HepG2 (cell line): ENCODE measurements around the gene RPH3AL.

Source experiments
- AGO2 ChIP-seq: fragments of 200-400 bp; formaldehyde crosslinking; optimal IDR thresholded peaks from 2 replicates; pipeline ENCODE3; 2017; ENCODE audit warnings: mild to moderate bottlenecking, low read depth, low read length, moderate library complexity
- CCDC6 ChIP-seq: sonication (generic); formaldehyde crosslinking; IDR thresholded peaks from 2 replicates; pipeline ENCODE4 v1.8.1; 2022; ENCODE audit warnings: mild to moderate bottlenecking, missing genetic modification reagents, moderate library complexity
- GABPB1 ChIP-seq: IDR thresholded peaks from 2 replicates; pipeline ENCODE4 v1.6.1; 2016; ENCODE audit warnings: mild to moderate bottlenecking, missing genetic modification reagents, moderate library complexity, missing compliant biosample characterization
- PHF20 ChIP-seq: sonication (generic); formaldehyde crosslinking; IDR thresholded peaks from 2 replicates; pipeline ENCODE4 v1.5.0; 2020; ENCODE audit warnings: mild to moderate bottlenecking, missing genetic modification reagents
- SIN3A ChIP-seq: IDR thresholded peaks from 2 replicates; pipeline ENCODE4 v1.6.1; 2011; ENCODE audit warnings: low read depth, mild to moderate bottlenecking, control low read depth, low read length, borderline replicate concordance
- SP5 ChIP-seq: IDR thresholded peaks from 2 replicates; pipeline ENCODE4 v1.6.1; 2016; ENCODE audit warnings: low read depth, borderline replicate concordance
- ZNF530 ChIP-seq: sonication (generic); formaldehyde crosslinking; IDR thresholded peaks from 2 replicates; pipeline ENCODE4 v1.5.0; 2020; ENCODE audit warnings: low read depth, mild to moderate bottlenecking, missing genetic modification reagents
- TF ChIP-seq, protein P1 (sequence below): sonication (generic); formaldehyde crosslinking; IDR thresholded peaks from 2 replicates; pipeline ENCODE4 v1.4.0; 2020; ENCODE audit warnings: missing genetic modification reagents
- TF ChIP-seq, protein P2 (sequence below): sonication (generic); formaldehyde crosslinking; IDR thresholded peaks from 2 replicates; pipeline ENCODE4 v1.5.0; 2020; ENCODE audit warnings: mild to moderate bottlenecking, missing genetic modification reagents, moderate library complexity

DNA sequence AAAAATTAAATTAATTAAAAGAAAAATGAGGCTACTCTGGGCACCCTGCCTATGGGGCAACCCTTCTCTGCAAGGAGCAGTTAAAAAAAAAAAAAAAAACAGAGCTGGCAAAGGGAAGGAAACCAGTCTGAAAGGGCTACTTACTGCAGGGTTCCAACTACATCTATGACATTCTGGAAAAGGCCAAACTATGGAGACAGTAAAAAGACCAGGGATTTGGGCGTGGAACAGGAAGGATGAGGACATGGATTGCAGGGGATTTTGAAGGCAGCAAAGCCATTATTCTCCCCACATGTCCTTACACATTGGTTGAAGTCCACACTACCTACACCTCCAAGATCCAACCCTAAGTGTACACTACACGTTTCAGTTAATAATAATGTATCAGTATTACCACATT lies 4.6 kb downstream of the RPH3AL start:
- TF ChIP-seq SP5 (CRISPR knock-in tag) (no peak), SIN3A (no peak), CCDC6 (CRISPR knock-in tag) (no peak), ZNF530 (no peak), GABPB1 (no peak), PHF20 (CRISPR knock-in tag) (no peak), AGO2 (no peak)
- TF ChIP-seq, protein P1, sequence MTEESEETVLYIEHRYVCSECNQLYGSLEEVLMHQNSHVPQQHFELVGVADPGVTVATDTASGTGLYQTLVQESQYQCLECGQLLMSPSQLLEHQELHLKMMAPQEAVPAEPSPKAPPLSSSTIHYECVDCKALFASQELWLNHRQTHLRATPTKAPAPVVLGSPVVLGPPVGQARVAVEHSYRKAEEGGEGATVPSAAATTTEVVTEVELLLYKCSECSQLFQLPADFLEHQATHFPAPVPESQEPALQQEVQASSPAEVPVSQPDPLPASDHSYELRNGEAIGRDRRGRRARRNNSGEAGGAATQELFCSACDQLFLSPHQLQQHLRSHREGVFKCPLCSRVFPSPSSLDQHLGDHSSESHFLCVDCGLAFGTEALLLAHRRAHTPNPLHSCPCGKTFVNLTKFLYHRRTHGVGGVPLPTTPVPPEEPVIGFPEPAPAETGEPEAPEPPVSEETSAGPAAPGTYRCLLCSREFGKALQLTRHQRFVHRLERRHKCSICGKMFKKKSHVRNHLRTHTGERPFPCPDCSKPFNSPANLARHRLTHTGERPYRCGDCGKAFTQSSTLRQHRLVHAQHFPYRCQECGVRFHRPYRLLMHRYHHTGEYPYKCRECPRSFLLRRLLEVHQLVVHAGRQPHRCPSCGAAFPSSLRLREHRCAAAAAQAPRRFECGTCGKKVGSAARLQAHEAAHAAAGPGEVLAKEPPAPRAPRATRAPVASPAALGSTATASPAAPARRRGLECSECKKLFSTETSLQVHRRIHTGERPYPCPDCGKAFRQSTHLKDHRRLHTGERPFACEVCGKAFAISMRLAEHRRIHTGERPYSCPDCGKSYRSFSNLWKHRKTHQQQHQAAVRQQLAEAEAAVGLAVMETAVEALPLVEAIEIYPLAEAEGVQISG: no peak
- TF ChIP-seq, protein P2, sequence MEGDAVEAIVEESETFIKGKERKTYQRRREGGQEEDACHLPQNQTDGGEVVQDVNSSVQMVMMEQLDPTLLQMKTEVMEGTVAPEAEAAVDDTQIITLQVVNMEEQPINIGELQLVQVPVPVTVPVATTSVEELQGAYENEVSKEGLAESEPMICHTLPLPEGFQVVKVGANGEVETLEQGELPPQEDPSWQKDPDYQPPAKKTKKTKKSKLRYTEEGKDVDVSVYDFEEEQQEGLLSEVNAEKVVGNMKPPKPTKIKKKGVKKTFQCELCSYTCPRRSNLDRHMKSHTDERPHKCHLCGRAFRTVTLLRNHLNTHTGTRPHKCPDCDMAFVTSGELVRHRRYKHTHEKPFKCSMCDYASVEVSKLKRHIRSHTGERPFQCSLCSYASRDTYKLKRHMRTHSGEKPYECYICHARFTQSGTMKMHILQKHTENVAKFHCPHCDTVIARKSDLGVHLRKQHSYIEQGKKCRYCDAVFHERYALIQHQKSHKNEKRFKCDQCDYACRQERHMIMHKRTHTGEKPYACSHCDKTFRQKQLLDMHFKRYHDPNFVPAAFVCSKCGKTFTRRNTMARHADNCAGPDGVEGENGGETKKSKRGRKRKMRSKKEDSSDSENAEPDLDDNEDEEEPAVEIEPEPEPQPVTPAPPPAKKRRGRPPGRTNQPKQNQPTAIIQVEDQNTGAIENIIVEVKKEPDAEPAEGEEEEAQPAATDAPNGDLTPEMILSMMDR: no peak
